Nephron (organoid): ENCODE measurements around the gene IGFBP5.

Experiments
- H3K27ac Mint-ChIP-seq, 3 experiments: 2 replicates each; pipeline ENCODE4 v1.8.0; 2020; ENCODE audit warnings: mixed read lengths in 3 of 3, mild to moderate bottlenecking in 2 of 3, moderate library complexity in 1 of 3
- H3K27me3 Mint-ChIP-seq: 2 replicates; pipeline ENCODE4 v1.8.0; 2021; ENCODE audit warnings: low read depth, mild to moderate bottlenecking, moderate library complexity, mixed read lengths
- H3K36me3 Mint-ChIP-seq: 2 replicates; pipeline ENCODE4 v1.8.0; 2020; ENCODE audit warnings: low read depth, mixed read lengths
- H3K4me1 Mint-ChIP-seq: 2 replicates; pipeline ENCODE4 v1.8.0; 2020; ENCODE audit warnings: mixed read lengths
- H3K4me3 Mint-ChIP-seq, 3 experiments: 2 replicates each; pipeline ENCODE4 v1.8.0; 2020; ENCODE audit warnings: mild to moderate bottlenecking in 3 of 3, mixed read lengths in 3 of 3, moderate library complexity in 2 of 3
- H3K9me3 Mint-ChIP-seq: 2 replicates; pipeline ENCODE4 v1.8.0; 2020; ENCODE audit warnings: mixed read lengths
- TF ChIP-seq, protein P1 (sequence below), 3 experiments: fragments of 200-600 bp; sonication (generic); IDR thresholded peaks; one replicate each; pipeline ENCODE4 v1.5.0; 2021; ENCODE audit warnings: antibody characterized with exemption in 3 of 3; ENCODE audit not compliant: unreplicated experiment in 3 of 3

Gene IGFBP5

DNA sequence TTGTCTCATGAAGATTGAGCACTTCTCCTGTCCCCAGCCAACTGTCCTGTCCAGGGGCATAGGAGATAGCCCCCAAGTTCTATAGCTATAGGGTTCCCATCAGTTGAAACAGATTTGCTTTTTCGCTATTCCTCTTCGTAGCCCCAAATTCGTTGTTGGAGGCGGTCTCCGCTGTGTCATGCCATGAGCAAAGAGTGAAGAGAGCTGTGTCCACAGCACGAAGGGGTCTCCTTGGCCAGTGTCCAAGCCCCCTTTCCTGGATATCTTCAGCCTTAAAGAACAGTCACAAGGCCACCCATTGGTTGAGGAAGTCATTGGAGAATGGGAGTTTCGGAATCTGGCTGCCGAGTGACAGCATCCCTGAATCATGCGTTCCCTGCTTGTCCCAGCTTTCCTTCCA, 21.0 kb downstream of the IGFBP5 start:
- no peaks in the 10 kb centered on the region for H3K9me3 Mint-ChIP-seq
- H3K36me3 Mint-ChIP-seq: peaks cover 60% of the 10 kb centered on the region
- H3K4me3 Mint-ChIP-seq: no peak overlapping the region
- peaks cover 43% of the 10 kb centered on the region for H3K4me1 Mint-ChIP-seq
- TF ChIP-seq, protein P1, sequence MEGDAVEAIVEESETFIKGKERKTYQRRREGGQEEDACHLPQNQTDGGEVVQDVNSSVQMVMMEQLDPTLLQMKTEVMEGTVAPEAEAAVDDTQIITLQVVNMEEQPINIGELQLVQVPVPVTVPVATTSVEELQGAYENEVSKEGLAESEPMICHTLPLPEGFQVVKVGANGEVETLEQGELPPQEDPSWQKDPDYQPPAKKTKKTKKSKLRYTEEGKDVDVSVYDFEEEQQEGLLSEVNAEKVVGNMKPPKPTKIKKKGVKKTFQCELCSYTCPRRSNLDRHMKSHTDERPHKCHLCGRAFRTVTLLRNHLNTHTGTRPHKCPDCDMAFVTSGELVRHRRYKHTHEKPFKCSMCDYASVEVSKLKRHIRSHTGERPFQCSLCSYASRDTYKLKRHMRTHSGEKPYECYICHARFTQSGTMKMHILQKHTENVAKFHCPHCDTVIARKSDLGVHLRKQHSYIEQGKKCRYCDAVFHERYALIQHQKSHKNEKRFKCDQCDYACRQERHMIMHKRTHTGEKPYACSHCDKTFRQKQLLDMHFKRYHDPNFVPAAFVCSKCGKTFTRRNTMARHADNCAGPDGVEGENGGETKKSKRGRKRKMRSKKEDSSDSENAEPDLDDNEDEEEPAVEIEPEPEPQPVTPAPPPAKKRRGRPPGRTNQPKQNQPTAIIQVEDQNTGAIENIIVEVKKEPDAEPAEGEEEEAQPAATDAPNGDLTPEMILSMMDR (IDR thresholded peaks at IDR 0.05; ENCODE audit: unreplicated experiment in 3 of 3): no peak
- peak overlapping the region in 2 of 3 experiments; percentile 44 to 55 for H3K27ac Mint-ChIP-seq
- H3K27me3 Mint-ChIP-seq: no peaks in the 10 kb centered on the region

DNA sequence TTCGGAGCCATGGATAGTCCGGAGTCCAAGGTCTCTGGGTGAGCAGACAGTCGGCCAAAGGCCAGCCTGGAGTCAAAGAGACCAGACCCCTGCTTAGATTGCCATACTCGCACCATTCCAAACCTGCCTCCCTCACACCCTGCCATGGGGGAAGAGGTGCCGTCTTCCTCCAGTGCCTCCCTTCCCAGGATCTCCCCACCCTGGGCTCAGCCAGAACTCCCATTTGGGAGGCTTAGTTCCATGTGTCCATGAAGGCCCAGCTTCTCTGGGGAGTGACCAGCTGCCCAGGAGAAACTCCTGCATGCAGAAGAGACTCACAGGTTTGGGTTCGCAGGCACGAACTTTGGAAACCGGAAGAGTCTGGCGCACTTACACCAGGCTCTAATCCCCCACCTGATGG, 21.7 kb downstream of the IGFBP5 start:
- Mint-ChIP-seq H3K9me3 (no peaks in the 10 kb centered on the region), H3K36me3 (peaks cover 52% of the 10 kb centered on the region), H3K4me3 (no peak overlapping the region), H3K27me3 (peaks cover under 1% of the 10 kb centered on the region), H3K4me1 (peaks cover 35% of the 10 kb centered on the region), H3K27ac (peak overlapping the region in 1 of 3 experiments; percentile 83)
- TF ChIP-seq, protein P1 (IDR thresholded peaks at IDR 0.05; ENCODE audit: unreplicated experiment in 3 of 3): no peak

DNA sequence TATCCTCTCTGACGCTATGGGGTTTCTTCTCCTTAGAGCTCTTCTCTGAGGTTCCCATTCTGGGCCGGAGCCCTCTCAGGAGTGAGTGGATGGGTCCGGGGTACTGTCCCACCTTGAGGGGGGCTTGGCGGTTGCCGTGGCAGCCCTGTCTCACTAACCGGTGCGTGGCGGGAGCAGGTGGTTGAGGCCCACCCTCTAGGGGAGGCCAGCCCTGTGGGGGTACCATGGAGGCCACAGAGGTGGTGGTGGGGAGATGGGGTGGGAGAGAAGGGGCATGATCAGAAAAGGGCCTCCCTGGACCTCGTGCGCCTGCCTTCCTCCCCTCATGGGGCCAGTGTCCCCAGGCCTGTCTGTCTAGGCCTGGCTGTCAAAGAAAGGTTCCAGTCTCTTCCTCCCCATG, 22.3 kb downstream of the IGFBP5 start:
- peaks cover 33% of the 10 kb centered on the region for H3K4me1 Mint-ChIP-seq
- no peak overlapping the region for H3K4me3 Mint-ChIP-seq
- H3K9me3 Mint-ChIP-seq: no peaks in the 10 kb centered on the region
- H3K36me3 Mint-ChIP-seq: peaks cover 49% of the 10 kb centered on the region
- peak overlapping the region; percentile 25 to 93 (median 83) for H3K27ac Mint-ChIP-seq
- TF ChIP-seq, protein P1 (IDR thresholded peaks at IDR 0.05; ENCODE audit: unreplicated experiment in 3 of 3): no peak
- peaks cover 4% of the 10 kb centered on the region for H3K27me3 Mint-ChIP-seq

DNA sequence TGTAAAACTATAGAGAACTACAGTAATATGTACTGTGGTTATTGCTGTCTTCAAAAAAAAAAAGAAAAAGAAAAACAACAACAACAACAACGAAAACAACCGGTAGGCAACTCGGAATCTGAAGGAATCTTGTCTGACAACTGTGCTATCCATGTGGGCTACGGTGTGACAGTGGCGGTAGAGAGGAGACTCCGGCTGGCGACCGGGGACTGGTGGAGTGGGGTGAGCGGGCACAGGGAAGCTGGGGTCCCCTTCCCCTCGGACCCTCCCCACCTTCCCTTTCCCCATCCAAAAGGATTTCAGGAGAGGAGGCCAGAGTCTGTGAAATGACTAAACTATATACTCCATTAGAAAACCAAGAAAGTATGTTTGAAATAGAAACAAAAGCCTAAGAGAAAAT, 22.9 kb downstream of the IGFBP5 start:
- Mint-ChIP-seq H3K9me3 (no peaks in the 10 kb centered on the region), H3K4me3 (no peak overlapping the region), H3K27me3 (peaks cover 4% of the 10 kb centered on the region), H3K27ac (peak overlapping the region; percentile 63 to 93 (median 83)), H3K36me3 (peaks cover 43% of the 10 kb centered on the region), H3K4me1 (peaks cover 28% of the 10 kb centered on the region)
- TF ChIP-seq, protein P1 (IDR thresholded peaks at IDR 0.05; ENCODE audit: unreplicated experiment in 3 of 3): no peak

DNA sequence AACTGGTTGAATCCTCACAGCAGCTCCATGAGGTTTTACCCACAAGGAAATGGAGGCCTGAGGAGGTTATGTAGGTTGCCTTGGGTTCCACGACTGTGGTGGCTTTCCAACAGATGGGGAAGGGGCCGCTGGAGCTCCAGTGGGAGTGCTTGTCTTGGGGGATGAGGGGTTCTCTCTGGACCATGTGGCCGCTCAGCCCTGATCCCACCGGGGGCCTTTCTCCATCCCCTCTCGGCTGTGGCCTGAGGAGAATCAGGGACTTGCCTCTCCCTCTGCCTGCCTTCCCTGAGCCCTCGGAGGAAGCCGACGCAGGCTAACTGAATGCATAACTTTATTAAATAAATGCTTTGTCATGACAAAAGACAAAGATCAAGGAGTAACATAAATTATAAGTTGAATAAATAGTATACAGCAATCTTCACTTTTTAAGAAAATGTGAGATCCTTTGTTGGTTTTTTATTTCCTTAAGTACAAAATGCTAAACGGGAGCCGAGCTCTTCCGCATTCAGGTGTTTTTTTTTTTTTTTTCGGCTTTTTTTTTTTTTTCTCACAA, 23.5 kb downstream of the IGFBP5 start:
- TF ChIP-seq, protein P1 (IDR thresholded peaks at IDR 0.05; ENCODE audit: unreplicated experiment in 3 of 3): no peak
- no peaks in the 10 kb centered on the region for H3K9me3 Mint-ChIP-seq
- H3K4me3 Mint-ChIP-seq: no peak overlapping the region
- peak overlapping the region; percentile 58 to 83 (median 63) for H3K27ac Mint-ChIP-seq
- peaks cover 27% of the 10 kb centered on the region for H3K4me1 Mint-ChIP-seq
- H3K36me3 Mint-ChIP-seq: peaks cover 37% of the 10 kb centered on the region
- H3K27me3 Mint-ChIP-seq: peaks cover 4% of the 10 kb centered on the region

DNA sequence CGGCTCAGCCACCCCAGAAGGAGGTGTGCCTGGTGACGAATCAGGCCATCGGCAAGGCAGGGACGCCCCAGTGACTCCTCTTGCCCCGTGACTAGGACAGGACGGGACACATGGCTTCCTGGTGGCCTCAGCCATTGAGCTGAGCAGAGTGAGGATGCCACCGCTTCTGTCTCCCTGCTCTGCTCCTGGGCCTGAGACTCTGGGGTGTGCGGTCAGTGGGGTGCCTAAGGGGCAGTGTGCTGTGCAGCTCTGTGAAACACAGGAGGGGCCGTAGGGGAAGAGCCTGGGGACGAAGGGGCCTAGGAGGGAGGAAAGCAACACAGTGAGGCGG, 24.3 kb downstream of the IGFBP5 start:
- H3K9me3 Mint-ChIP-seq: no peaks in the 10 kb centered on the region
- H3K4me3 Mint-ChIP-seq: no peak overlapping the region
- H3K36me3 Mint-ChIP-seq: peaks cover 30% of the 10 kb centered on the region
- H3K4me1 Mint-ChIP-seq: peaks cover 29% of the 10 kb centered on the region
- peaks cover 4% of the 10 kb centered on the region for H3K27me3 Mint-ChIP-seq
- TF ChIP-seq, protein P1 (IDR thresholded peaks at IDR 0.05; ENCODE audit: unreplicated experiment in 3 of 3): no peak
- peak overlapping the region; percentile 37 to 83 (median 58) for H3K27ac Mint-ChIP-seq
